AG04449 (cell line): Measurements from ENCODE around the gene DENND1B.

Experiments
- CTCF ChIA-PET: fragments of 350-600 bp; formaldehyde crosslinking; extraction: SDS; loops from one replicate; lab custom pipeline; 2021; ENCODE audit warnings: antibody characterized with exemption; lab: Yijun Ruan, JAX
- POLR2A ChIA-PET: fragments of 400-600, 350-600 bp; formaldehyde crosslinking; extraction: SDS; loops from one replicate; lab custom pipeline; 2020; ENCODE audit warnings: antibody characterized with exemption, inconsistent platforms; lab: Yijun Ruan, JAX
- DNase-seq: peaks from one replicate; pipeline ENCODE4 v3.0.0-alpha.2; 2010; ENCODE audit warnings: low read depth, low spot score
- H3K4me3 ChIP-seq: 2 replicates; pipeline ENCODE4 v1.5.1; 2011; ENCODE audit warnings: low read depth, mild to moderate bottlenecking, control low read depth, low read length
- TF ChIP-seq, protein P1 (sequence below): IDR thresholded peaks from one replicate; pipeline ENCODE4 v1.5.1; 2011; ENCODE audit warnings: mild to moderate bottlenecking, moderate library complexity, low read length, control low read depth, inconsistent platforms; ENCODE audit not compliant: insufficient read depth; ENCODE audit errors: missing control alignments

DENND1B gene

DNA sequence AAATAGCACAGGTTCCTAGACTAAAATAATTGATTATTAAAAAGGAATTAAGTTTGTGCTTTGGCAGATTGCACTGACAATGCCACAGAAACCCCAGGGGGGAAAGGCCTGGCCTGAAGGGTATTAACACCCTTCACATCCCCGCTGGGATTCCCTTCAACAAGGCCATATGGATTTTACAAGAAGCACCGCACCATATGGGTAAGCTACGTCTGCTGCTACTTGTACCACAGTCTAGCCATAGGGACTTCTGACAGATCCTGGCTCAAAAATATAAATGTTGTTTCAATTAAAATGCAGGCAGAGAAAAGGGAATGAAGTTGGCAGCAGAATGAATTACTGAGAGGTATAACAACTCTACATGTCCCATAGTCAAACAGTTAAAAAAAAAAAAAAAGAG is 101.0 kb downstream of the DENND1B start:
- ChIA-PET POLR2A (interaction anchor here (0.7 kb wide), 1 partner anchor 141 kb away, joined by 4 read pairs; no protein-coding TSS in a partner anchor), CTCF (interaction anchor here (0.7 kb wide), 1 partner anchor 194 kb away, joined by 3 read pairs; no protein-coding TSS in a partner anchor)
- H3K4me3 ChIP-seq, result no peak overlapping the region
- DNase-seq, result no peak
- TF ChIP-seq, protein P1, sequence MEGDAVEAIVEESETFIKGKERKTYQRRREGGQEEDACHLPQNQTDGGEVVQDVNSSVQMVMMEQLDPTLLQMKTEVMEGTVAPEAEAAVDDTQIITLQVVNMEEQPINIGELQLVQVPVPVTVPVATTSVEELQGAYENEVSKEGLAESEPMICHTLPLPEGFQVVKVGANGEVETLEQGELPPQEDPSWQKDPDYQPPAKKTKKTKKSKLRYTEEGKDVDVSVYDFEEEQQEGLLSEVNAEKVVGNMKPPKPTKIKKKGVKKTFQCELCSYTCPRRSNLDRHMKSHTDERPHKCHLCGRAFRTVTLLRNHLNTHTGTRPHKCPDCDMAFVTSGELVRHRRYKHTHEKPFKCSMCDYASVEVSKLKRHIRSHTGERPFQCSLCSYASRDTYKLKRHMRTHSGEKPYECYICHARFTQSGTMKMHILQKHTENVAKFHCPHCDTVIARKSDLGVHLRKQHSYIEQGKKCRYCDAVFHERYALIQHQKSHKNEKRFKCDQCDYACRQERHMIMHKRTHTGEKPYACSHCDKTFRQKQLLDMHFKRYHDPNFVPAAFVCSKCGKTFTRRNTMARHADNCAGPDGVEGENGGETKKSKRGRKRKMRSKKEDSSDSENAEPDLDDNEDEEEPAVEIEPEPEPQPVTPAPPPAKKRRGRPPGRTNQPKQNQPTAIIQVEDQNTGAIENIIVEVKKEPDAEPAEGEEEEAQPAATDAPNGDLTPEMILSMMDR, result no peak

DNA sequence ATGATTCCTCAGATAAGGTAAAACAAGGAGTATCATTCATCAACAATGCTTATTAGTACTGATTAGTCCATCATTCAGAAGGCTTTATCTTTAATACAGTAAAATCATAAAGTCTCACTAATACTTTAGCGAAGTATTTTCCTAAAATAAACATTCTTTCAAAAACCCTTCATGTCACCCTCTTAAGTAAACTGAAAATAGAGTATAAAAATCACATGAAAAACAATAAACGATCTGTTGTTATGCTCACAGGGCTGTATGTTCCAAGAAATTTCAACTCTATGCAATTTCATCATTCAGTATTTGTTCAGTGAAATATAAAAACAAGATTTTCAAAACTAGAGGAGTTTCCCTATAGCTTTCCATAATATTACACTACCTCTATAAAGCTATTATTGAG is 102.0 kb downstream of the DENND1B start:
- CTCF ChIA-PET, result interaction anchor here (1.1 kb wide), 1 partner anchor 9 kb away, joined by 3 read pairs; no protein-coding TSS in a partner anchor
- TF ChIP-seq, protein P1, result no peak
- POLR2A ChIA-PET, result no interaction called here
- DNase-seq, result no peak
- H3K4me3 ChIP-seq, result no peak overlapping the region

GRCh38 chr1:197672347-197672746 is 102.9 kb downstream of the DENND1B start:
- CTCF ChIA-PET, result interaction anchor here (1.1 kb wide), 1 partner anchor 8 kb away, joined by 3 read pairs; no protein-coding TSS in a partner anchor

DNA sequence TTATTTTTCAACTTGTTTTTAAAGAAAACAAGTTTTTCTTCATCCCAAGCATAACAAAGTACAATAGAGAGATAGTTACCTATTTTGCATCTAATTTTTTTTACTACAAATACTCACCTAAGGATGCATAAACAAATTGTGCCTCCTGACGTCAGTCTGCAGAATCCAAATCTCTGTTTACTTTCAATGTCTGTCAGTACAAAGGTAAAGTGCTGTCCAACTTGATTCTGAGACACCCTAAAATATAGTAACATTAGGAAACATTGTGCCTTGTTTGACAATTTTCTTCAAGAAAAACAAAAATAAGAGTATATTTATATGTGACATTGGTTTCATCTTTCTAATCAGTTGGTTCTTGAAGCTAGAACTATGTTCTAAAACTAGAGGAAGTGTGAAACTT is 103.4 kb downstream of the DENND1B start:
- no peak overlapping the region for H3K4me3 ChIP-seq
- TF ChIP-seq, protein P1, result no peak
- CTCF ChIA-PET, result interaction anchor here (1.5 kb wide), 1 partner anchor 14 kb away, joined by 4 read pairs; no protein-coding TSS in a partner anchor
- POLR2A ChIA-PET, result no interaction called here
- DNase-seq, result no peak

More at GRCh38 chr1:197672347-197672746, 102.9 kb downstream of the DENND1B start:
- POLR2A ChIA-PET, result no interaction called here
- no peak for DNase-seq
- no peak overlapping the region for H3K4me3 ChIP-seq
- TF ChIP-seq, protein P1, result no peak

- no peak for DNase-seq
- ChIA-PET POLR2A (no interaction called here), CTCF (interaction anchor here (1.2 to 1.5 kb wide), 2 partner anchors 13 to 199 kb away, joined by 3 to 4 read pairs; no protein-coding TSS in a partner anchor)
- TF ChIP-seq, protein P1, result no peak
- H3K4me3 ChIP-seq, result no peak overlapping the region
These were observed 104.1 kb downstream of the DENND1B start for GRCh38 chr1:197671140-197671539.

- DNase-seq, result no peak
- ChIA-PET POLR2A (no interaction called here), CTCF (no interaction called here)
- no peak overlapping the region for H3K4me3 ChIP-seq
- TF ChIP-seq, protein P1, result no peak
These were observed 108.5 kb downstream of the DENND1B start for GRCh38 chr1:197666769-197667285.
